Mucosa of rectum (tissue), 2 donors: ENCODE data around the gene C1QTNF6.

Source experiments
- H3K27ac ChIP-seq, 2 donors: one replicate each; pipeline ENCODE4 v1.7.0; 2013; ENCODE audit warnings: inconsistent platforms in 2 of 2, low read depth in 2 of 2, low read length in 2 of 2
- H3K27me3 ChIP-seq, 2 donors: one replicate each; pipeline ENCODE4 v1.7.0; 2013; ENCODE audit warnings: low read length in 2 of 2; ENCODE audit not compliant: control insufficient read depth in 2 of 2, insufficient read depth in 2 of 2
- H3K36me3 ChIP-seq, 2 donors: one replicate each; pipeline ENCODE4 v1.7.0; 2013; ENCODE audit warnings: low read length in 2 of 2; ENCODE audit not compliant: control insufficient read depth in 2 of 2, insufficient read depth in 2 of 2
- H3K4me1 ChIP-seq, 2 donors: one replicate each; pipeline ENCODE4 v1.7.0; 2013; ENCODE audit warnings: low read length in 2 of 2, mild to moderate bottlenecking in 1 of 2; ENCODE audit not compliant: control insufficient read depth in 2 of 2, insufficient read depth in 2 of 2
- H3K4me3 ChIP-seq, 2 donors: one replicate each; pipeline ENCODE4 v1.7.0; 2013; ENCODE audit warnings: low read length in 2 of 2
- H3K9ac ChIP-seq, 2 donors: one replicate each; pipeline ENCODE4 v1.7.0; 2013; ENCODE audit warnings: low read length in 2 of 2, low read depth in 1 of 2, mild to moderate bottlenecking in 1 of 2
- H3K9me3 ChIP-seq, 2 donors: one replicate each; pipeline ENCODE4 v1.7.0; 2013; ENCODE audit warnings: low read length in 2 of 2; ENCODE audit not compliant: control insufficient read depth in 2 of 2
- donor health status: healthy.
- donor health status: Normal muscosa, but diverticular disease.

Gene C1QTNF6

GRCh38 chr22:37229805-37230672 is 42.0 kb upstream of the C1QTNF6 start:
- Histone ChIP-seq H3K36me3 (peaks cover 0 to 2% of the 10 kb centered on the region in 2 donors), H3K4me1 (peaks cover 17 to 23% of the 10 kb centered on the region in 2 donors), H3K27ac (peak overlapping the region; percentile 68 to 85), H3K27me3 (no peaks in the 10 kb centered on the region), H3K9me3 (no peaks in the 10 kb centered on the region), H3K4me3 (peak overlapping the region in 1 of 2 donors; percentile 33), H3K9ac (peak overlapping the region; percentile 24 to 38)

- H3K27me3 ChIP-seq, result no peaks in the 10 kb centered on the region
- H3K36me3 ChIP-seq, result peaks cover 0 to 2% of the 10 kb centered on the region in 2 donors
- peak overlapping the region in 1 of 2 donors; percentile 41 for H3K9ac ChIP-seq
- H3K4me3 ChIP-seq, result peak overlapping the region in 1 of 2 donors; percentile 33
- H3K27ac ChIP-seq, result peak overlapping the region; percentile 68 to 85
- H3K9me3 ChIP-seq, result no peaks in the 10 kb centered on the region
- H3K4me1 ChIP-seq, result peaks cover 17 to 27% of the 10 kb centered on the region in 2 donors
Measured at GRCh38 chr22:37229012-37229804, 41.2 kb upstream of the C1QTNF6 start.

GRCh38 chr22:37228106-37229011 is 40.3 kb upstream of the C1QTNF6 start:
- peaks cover 0 to 2% of the 10 kb centered on the region in 2 donors for H3K36me3 ChIP-seq
- no peaks in the 10 kb centered on the region for H3K9me3 ChIP-seq
- H3K27ac ChIP-seq, result peak overlapping the region; percentile 68 to 85
- H3K27me3 ChIP-seq, result no peaks in the 10 kb centered on the region
- no peak overlapping the region for H3K4me3 ChIP-seq
- peaks cover 21 to 32% of the 10 kb centered on the region in 2 donors for H3K4me1 ChIP-seq
- peak overlapping the region in 1 of 2 donors; percentile 41 for H3K9ac ChIP-seq

GRCh38 chr22:37226514-37226913 is 38.5 kb upstream of the C1QTNF6 start:
- Histone ChIP-seq H3K27me3 (no peaks in the 10 kb centered on the region), H3K36me3 (peaks cover 0 to 2% of the 10 kb centered on the region in 2 donors), H3K27ac (no peak overlapping the region), H3K9ac (no peak overlapping the region), H3K9me3 (no peaks in the 10 kb centered on the region), H3K4me1 (peaks cover 16 to 34% of the 10 kb centered on the region in 2 donors), H3K4me3 (no peak overlapping the region)

DNA sequence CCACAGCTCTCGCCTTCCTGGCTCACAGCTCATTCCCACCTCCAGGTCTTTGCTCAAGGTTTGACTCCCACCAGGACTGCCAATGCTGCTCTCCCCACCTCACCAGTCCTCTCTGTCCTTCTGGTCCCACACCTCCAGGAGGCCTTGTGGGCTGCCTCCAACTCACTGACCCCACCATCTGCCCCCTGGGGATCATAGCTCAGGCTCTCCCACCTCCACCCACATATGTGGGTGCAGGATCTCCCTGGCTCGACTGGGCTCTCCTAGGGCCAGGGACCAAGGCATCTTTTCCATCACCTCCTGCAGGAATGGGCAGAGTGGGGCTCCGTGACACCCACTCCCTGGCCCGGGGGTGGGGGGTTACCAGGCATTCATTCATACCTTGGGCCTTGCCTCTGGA is 38.0 kb upstream of the C1QTNF6 start:
- Histone ChIP-seq H3K9ac (no peak overlapping the region), H3K27me3 (no peaks in the 10 kb centered on the region), H3K4me1 (peaks cover 16 to 33% of the 10 kb centered on the region in 2 donors), H3K9me3 (no peaks in the 10 kb centered on the region), H3K4me3 (no peak overlapping the region), H3K27ac (no peak overlapping the region), H3K36me3 (peaks cover 0 to 2% of the 10 kb centered on the region in 2 donors)

DNA sequence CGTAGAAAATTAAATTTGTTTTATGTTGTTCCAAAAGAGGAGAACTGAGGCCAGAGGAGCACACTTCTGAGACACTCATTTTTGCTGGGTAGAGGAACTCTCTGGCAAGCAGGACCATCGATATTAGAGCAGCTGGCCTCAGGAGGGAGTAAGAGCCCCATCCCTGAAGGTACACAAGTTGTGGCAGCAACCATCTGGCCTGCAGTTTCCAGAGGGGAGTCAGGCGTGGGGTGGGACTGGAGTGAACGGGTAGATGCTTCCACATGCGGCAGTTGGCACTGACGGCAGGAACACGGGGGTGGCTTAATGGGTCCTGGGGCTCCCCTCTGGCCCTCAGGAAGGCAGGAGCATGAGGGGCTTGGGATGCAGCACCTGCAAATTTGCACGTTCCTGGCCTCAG is 37.4 kb upstream of the C1QTNF6 start:
- H3K36me3 ChIP-seq, result peaks cover 0 to 2% of the 10 kb centered on the region in 2 donors
- no peak overlapping the region for H3K9ac ChIP-seq
- H3K4me1 ChIP-seq, result peaks cover 16 to 31% of the 10 kb centered on the region in 2 donors
- H3K9me3 ChIP-seq, result no peaks in the 10 kb centered on the region
- H3K27ac ChIP-seq, result no peak overlapping the region
- no peak overlapping the region for H3K4me3 ChIP-seq
- no peaks in the 10 kb centered on the region for H3K27me3 ChIP-seq

DNA sequence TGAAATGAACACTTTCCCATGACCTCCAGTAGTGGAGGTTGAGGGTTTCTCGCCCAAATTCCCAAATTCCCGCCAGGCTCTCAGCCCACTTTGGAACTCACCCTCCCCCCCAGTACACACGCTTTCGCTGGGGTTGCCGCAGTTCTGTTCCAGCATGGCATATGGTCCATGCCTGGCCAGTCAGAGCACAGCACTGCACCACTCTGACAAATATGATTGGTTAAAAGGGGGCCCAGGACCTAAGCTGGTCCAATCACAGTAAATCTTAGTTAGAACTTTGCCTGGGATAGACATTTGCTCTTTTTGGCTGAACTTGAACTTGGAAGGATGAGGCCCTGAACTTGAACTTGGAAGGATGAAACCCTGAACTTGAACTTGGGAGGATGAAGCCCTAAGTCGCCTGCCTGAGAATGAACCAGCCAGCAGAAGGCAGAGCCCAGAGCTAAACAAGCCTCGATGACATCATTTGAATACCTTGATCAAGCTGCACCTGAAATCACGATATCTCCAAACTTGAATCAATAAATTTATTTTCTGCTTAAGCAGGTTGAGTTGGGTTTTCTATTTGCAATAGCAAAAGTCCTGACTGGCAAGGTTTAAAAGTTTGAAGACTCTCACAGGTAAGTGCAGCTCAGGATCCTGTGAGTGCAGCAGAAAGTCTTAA is 36.8 kb upstream of the C1QTNF6 start:
- H3K4me3 ChIP-seq, result no peak overlapping the region

GRCh38 chr22:37223965-37224551 is 36.0 kb upstream of the C1QTNF6 start:
- peak overlapping the region; percentile 34 to 68 for H3K27ac ChIP-seq
- no peaks in the 10 kb centered on the region for H3K9me3 ChIP-seq
- H3K4me1 ChIP-seq, result peaks cover 10 to 24% of the 10 kb centered on the region in 2 donors
- no peaks in the 10 kb centered on the region for H3K27me3 ChIP-seq
- peaks cover 0 to 2% of the 10 kb centered on the region in 2 donors for H3K36me3 ChIP-seq
- no peak overlapping the region for H3K4me3 ChIP-seq
- no peak overlapping the region for H3K9ac ChIP-seq

More for the DNA sequence above, 36.8 kb upstream of the C1QTNF6 start:
- Histone ChIP-seq H3K9ac (no peak overlapping the region), H3K27ac (peak overlapping the region; percentile 27 to 68), H3K9me3 (no peaks in the 10 kb centered on the region), H3K4me1 (peaks cover 15 to 31% of the 10 kb centered on the region in 2 donors), H3K36me3 (peaks cover 0 to 2% of the 10 kb centered on the region in 2 donors), H3K27me3 (no peaks in the 10 kb centered on the region)
